ENCODE results near the gene KRTAP4-11. TPM values are rescaled to one million over a fixed set of nuclear protein-coding genes. Genes with fewer than 3 reads are reported as not detected.
"Not testable (repeated sequence)": the region's sequence is repeated elsewhere in the genome, so short reads cannot be mapped to it uniquely, and the experiment has no call there.

Gene KRTAP4-11
- total RNA-seq = not detected in 2 replicates

DNA sequence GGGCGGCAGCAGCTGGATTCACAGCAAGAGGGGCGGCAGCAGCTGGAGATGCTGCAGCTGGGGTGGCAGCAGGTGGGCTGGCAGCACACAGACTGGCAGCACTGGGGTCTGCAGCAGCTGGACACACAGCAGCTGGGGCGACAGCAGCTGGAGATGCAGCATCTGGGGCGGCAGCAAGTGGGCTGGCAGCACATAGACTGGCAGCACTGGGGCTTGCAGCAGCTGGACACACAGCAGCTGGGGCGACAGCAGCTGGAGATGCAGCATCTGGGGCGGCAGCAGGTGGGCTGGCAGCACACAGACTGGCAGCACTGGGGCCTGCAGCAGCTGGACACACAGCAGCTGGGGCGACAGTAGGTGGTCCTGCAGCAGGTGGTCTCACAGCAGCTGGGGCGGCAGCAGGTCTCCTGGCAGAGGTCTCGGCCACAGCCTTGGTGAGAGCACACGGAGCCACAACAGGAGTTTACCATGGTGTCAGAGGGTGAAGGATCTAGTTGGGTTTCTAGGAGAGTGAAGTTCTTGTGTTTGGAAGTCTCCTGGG, at the start of gene KRTAP4-11:
TSS of gene KRTAP4-11 (minus strand) at position 528 of the 541 bp plus-strand sequence. CDS start at position 470, 58 bp downstream.
- H3K4me3 ChIP-seq (ENCODE audit: low read depth, low read length); DNase-seq (ENCODE audit: low read depth): not testable (repeated sequence)

DNA sequence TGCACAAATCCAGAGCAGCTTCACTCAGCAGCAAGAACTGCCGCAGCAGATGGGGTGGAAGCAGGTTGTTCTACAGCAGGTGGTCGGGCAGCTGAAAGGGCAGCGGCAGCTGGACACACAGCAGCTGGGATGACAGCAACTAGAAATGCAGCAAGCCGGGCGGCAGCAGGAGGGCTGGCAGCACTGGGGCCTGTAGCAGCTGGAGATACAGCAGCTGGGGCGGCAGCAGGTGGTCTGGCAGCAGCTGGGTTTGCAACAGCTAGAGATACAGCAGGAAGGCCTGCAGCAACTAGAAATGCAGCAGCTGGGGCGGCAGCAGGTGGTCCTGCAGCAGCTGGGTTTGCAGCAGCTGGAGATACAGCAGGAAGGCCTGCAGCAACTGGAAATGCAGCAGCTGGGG, 49.4 kb upstream of the KRTAP4-11 start:
- no peak overlapping the region for H3K4me3 ChIP-seq (ENCODE audit: low read depth, low read length)
- DNase-seq (ENCODE audit: low read depth) = no peak
- TF ChIP-seq, protein P1, sequence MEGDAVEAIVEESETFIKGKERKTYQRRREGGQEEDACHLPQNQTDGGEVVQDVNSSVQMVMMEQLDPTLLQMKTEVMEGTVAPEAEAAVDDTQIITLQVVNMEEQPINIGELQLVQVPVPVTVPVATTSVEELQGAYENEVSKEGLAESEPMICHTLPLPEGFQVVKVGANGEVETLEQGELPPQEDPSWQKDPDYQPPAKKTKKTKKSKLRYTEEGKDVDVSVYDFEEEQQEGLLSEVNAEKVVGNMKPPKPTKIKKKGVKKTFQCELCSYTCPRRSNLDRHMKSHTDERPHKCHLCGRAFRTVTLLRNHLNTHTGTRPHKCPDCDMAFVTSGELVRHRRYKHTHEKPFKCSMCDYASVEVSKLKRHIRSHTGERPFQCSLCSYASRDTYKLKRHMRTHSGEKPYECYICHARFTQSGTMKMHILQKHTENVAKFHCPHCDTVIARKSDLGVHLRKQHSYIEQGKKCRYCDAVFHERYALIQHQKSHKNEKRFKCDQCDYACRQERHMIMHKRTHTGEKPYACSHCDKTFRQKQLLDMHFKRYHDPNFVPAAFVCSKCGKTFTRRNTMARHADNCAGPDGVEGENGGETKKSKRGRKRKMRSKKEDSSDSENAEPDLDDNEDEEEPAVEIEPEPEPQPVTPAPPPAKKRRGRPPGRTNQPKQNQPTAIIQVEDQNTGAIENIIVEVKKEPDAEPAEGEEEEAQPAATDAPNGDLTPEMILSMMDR (IDR thresholded peaks at IDR 0.05; ENCODE audit: insufficient read depth, low read depth, low read length) = no peak

DNA sequence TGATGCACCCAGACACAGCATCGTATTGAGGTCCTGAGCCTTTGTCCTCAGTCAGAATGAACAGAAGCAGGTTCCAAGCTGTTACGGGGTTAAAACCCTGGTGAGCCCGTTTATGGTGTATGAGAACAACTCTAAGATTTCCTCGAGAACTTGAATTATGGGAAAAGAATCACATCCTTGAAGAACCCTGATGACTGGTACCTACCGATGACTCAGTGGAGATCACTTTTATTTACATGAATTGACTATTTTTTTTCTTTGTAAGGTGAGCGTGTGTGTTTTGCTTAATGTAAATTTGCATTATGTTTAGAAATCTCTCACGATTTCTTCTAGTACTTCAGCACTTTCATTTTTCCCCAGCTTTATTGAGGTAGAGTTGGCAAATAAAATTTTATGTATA, 45.7 kb upstream of the KRTAP4-11 start:
- DNase-seq (ENCODE audit: low read depth) = no peak
- H3K4me3 ChIP-seq (ENCODE audit: low read depth, low read length) = no peak overlapping the region
- TF ChIP-seq, protein P1 (IDR thresholded peaks at IDR 0.05; ENCODE audit: insufficient read depth, low read depth, low read length) = no peak

- TF ChIP-seq, protein P1 (IDR thresholded peaks at IDR 0.05; ENCODE audit: insufficient read depth, low read depth, low read length) = no peak
- DNase-seq (ENCODE audit: low read depth) = no peak
- H3K4me3 ChIP-seq (ENCODE audit: low read depth, low read length) = no peak within 1 kb of the TSS
Measured at GRCh38 chr17:41160648-41161047, 42.5 kb upstream of the KRTAP4-11 start, which contains the start of gene KRTAP4-4. TSS of gene KRTAP4-4 (minus strand) at chr17:41160748. CDS start at chr17:41160691, 57 bp downstream.

- not testable (repeated sequence) for DNase-seq (ENCODE audit: low read depth)
Measured at GRCh38 chr17:41160190-41160589, 42.0 kb upstream of the KRTAP4-11 start.

GRCh38 chr17:41153856-41154255, 35.7 kb upstream of the KRTAP4-11 start:
- H3K4me3 ChIP-seq (ENCODE audit: low read depth, low read length) = no peak overlapping the region
- peak; percentile 22 for DNase-seq (ENCODE audit: low read depth)
- TF ChIP-seq, protein P1 (IDR thresholded peaks at IDR 0.05; ENCODE audit: insufficient read depth, low read depth, low read length) = no peak

More at GRCh38 chr17:41160190-41160589, 42.0 kb upstream of the KRTAP4-11 start:
- H3K4me3 ChIP-seq (ENCODE audit: low read depth, low read length) = not testable (repeated sequence)

GRCh38 chr17:41151525-41151924, 33.4 kb upstream of the KRTAP4-11 start:
- DNase-seq (ENCODE audit: low read depth) = no peak
- H3K4me3 ChIP-seq (ENCODE audit: low read depth, low read length) = no peak overlapping the region
- TF ChIP-seq, protein P1 (IDR thresholded peaks at IDR 0.05; ENCODE audit: insufficient read depth, low read depth, low read length) = no peak

DNA sequence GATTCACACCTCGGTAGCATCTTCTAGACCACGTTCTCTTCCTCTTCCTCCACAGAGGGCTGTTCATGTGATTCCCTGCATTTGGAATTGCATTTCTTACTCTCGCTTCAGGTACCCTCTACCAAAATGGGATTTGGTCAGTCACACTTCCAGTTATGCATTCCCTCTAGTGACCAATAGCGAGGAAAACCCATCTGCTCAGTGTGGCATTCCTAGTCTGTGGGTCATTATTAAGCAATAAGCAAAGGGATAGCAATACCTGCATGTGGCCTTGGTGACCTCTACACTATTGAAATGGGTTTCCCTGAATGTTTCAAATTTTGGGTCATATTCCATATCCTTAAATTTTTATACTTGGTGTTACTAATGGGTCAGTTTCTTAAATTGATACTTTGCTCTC, 31.9 kb upstream of the KRTAP4-11 start:
- TF ChIP-seq, protein P1 (IDR thresholded peaks at IDR 0.05; ENCODE audit: insufficient read depth, low read depth, low read length) = no peak
- DNase-seq (ENCODE audit: low read depth) = no peak
- H3K4me3 ChIP-seq (ENCODE audit: low read depth, low read length) = no peak overlapping the region
